Caco-2 (cell line): ENCODE measurements around the gene SYTL2. TPM values are rescaled to one million over a fixed set of nuclear protein-coding genes. Genes with fewer than 3 reads are reported as not detected.

Source experiments
- BruUV-seq: library from RNA; stranded (reverse); fragments of 400-500 nt; replicated peaks from 2 replicates; lab custom pipeline; 2021; lab: Mats Ljungman, UMichigan
- CTCF ChIA-PET: fragments of 300-600 bp; sonication (Branson Sonifier 250); formaldehyde crosslinking; loops from one replicate; lab custom pipeline; 2022; ENCODE audit warnings: antibody characterized with exemption; lab: Charles Lee
- POLR2A ChIA-PET: fragments of 300-600 bp; sonication (Branson Sonifier 250); formaldehyde crosslinking; loops from one replicate; lab custom pipeline; 2022; ENCODE audit warnings: antibody characterized with exemption; lab: Charles Lee
- DNase-seq, 2 experiments: peaks; one replicate each; pipeline versions ENCODE4 v3.0.0 to v3.0.0-alpha.2; 2020 to 2022
- H3K27me3 ChIP-seq: replicated peaks from 2 replicates; pipeline ENCODE4 v1.6.0; 2011; ENCODE audit warnings: low read length; ENCODE audit not compliant: control insufficient read depth, insufficient read depth
- H3K36me3 ChIP-seq: 2 replicates; pipeline ENCODE4 v1.5.1; 2011; ENCODE audit warnings: low read length; ENCODE audit not compliant: control insufficient read depth, insufficient read depth
- H3K4me1 ChIP-seq: fragments of 250-450 bp; sonication (Bioruptor Pico); 2 replicates; pipeline ENCODE4 v1.5.1; 2020; ENCODE audit warnings: mild to moderate bottlenecking
- H3K4me3 ChIP-seq: 2 replicates; pipeline ENCODE4 v1.5.1; 2011; ENCODE audit warnings: low read depth, mild to moderate bottlenecking, control low read depth, low read length
- H3K9me3 ChIP-seq: fragments of 250-450 bp; sonication (Bioruptor Pico); 2 replicates; pipeline ENCODE4 v1.5.1; 2020; ENCODE audit warnings: mild to moderate bottlenecking, moderate library complexity
- H3K27ac Mint-ChIP-seq: one replicate; pipeline ENCODE4 v1.8.0; 2022; ENCODE audit warnings: mixed read lengths; ENCODE audit not compliant: unreplicated experiment
- H3K27me3 Mint-ChIP-seq: one replicate; pipeline ENCODE4 v1.8.0; 2022; ENCODE audit warnings: mixed read lengths; ENCODE audit not compliant: insufficient read depth, unreplicated experiment
- H3K36me3 Mint-ChIP-seq: one replicate; pipeline ENCODE4 v1.8.0; 2022; ENCODE audit warnings: mild to moderate bottlenecking, mixed read lengths; ENCODE audit not compliant: insufficient read depth, unreplicated experiment
- H3K4me1 Mint-ChIP-seq: one replicate; pipeline ENCODE4 v1.8.0; 2022; ENCODE audit warnings: low read depth, mixed read lengths; ENCODE audit not compliant: unreplicated experiment
- H3K4me3 Mint-ChIP-seq: one replicate; pipeline ENCODE4 v1.8.0; 2022; ENCODE audit warnings: mild to moderate bottlenecking, moderate library complexity, mixed read lengths; ENCODE audit not compliant: unreplicated experiment
- H3K9me3 Mint-ChIP-seq: one replicate; pipeline ENCODE4 v1.8.0; 2022; ENCODE audit warnings: mixed read lengths; ENCODE audit not compliant: unreplicated experiment
- CTCF ChIP-seq, 2 experiments: fragments of 200-600 bp in 1 of 2; IDR thresholded peaks; 1 replicate in 1 of 2; 2 replicates in 1 of 2; pipeline versions ENCODE4 v1.5.1 to v1.8.0; 2011 to 2022; ENCODE audit warnings: antibody characterized with exemption in 1 of 2, control low read depth in 1 of 2, inconsistent platforms in 1 of 2, low read depth in 1 of 2, low read length in 1 of 2, mild to moderate bottlenecking in 1 of 2, moderate library complexity in 1 of 2; ENCODE audit not compliant: insufficient read depth in 1 of 2, severe bottlenecking in 1 of 2, unreplicated experiment in 1 of 2
- intact Hi-C: fragments of 100-400 bp; cut with micrococcal nuclease; formaldehyde crosslinking; loops from one replicate; pipeline ENCODE4 v1.10.0; 2022; ENCODE audit not compliant: unreplicated experiment
- total RNA-seq: library from RNA; stranded (reverse); gene quantifications from 2 replicates; pipeline ENCODE4 v1.2.3, GENCODE V29; 2022

The SYTL2 gene
- total RNA-seq, 1 experiment from 2014 or later, result 110 TPM

GRCh38 chr11:85663080-85663752 lies 147.7 kb downstream of the SYTL2 start:
- Histone ChIP-seq H3K4me3 (peak overlapping the region; percentile 91), H3K4me1 (peaks cover 9% of the 10 kb centered on the region; the same call in 1 of the 2 replicates), H3K9me3 (no peaks in the 10 kb centered on the region), H3K36me3 (peaks cover 4% of the 10 kb centered on the region), H3K27me3 (no peaks in the 10 kb centered on the region)
- no peak for TF ChIP-seq CTCF (IDR thresholded peaks at IDR 0.05; ENCODE audit: insufficient read depth in 1 of 2, low read depth in 1 of 2, low read length in 1 of 2, severe bottlenecking in 1 of 2, unreplicated experiment in 1 of 2)
- peak overlapping the region; percentile 87 for H3K27ac Mint-ChIP-seq
- BruUV-seq, result TSS peak; percentile 27
- H3K9me3 Mint-ChIP-seq, result no peaks in the 10 kb centered on the region
- no peaks in the 10 kb centered on the region for H3K27me3 Mint-ChIP-seq
- H3K36me3 Mint-ChIP-seq, result peaks cover 68% of the 10 kb centered on the region
- peak overlapping the region; percentile 91 for H3K4me3 Mint-ChIP-seq
- CTCF ChIA-PET, result interaction anchor here (1.0 to 2.7 kb wide), 6 partner anchors 13 to 163 kb away, joined by 3 to 13 read pairs (median 4); partner anchors contain the start of genes DLG2, TMEM126A and TMEM126B
- POLR2A ChIA-PET, result interaction anchor here (0.7 to 2.1 kb wide), 5 partner anchors 9 to 146 kb away, joined by 3 to 16 read pairs (median 3); partner anchors contain the start of gene TMEM126B
- intact Hi-C loops, result loop anchor here (10.0 kb wide), 2 partner anchors 582 to 642 kb away; partner anchors contain the start of genes EED and HIKESHI
- DNase-seq, result no peak
- H3K4me1 Mint-ChIP-seq, result peaks cover 29% of the 10 kb centered on the region

GRCh38 chr11:85661972-85662664 lies 148.8 kb downstream of the SYTL2 start:
- peaks cover 4% of the 10 kb centered on the region for H3K36me3 ChIP-seq
- no peaks in the 10 kb centered on the region for H3K9me3 Mint-ChIP-seq
- no peak overlapping the region for H3K27ac Mint-ChIP-seq
- no peaks in the 10 kb centered on the region for H3K9me3 ChIP-seq
- H3K36me3 Mint-ChIP-seq, result peaks cover 79% of the 10 kb centered on the region
- peak overlapping the region; percentile 91 for H3K4me3 Mint-ChIP-seq
- peaks cover 29% of the 10 kb centered on the region for H3K4me1 Mint-ChIP-seq
- peaks cover 9% of the 10 kb centered on the region; the same call in 1 of the 2 replicates for H3K4me1 ChIP-seq
- peak overlapping the region; percentile 91 for H3K4me3 ChIP-seq
- H3K27me3 Mint-ChIP-seq, result no peaks in the 10 kb centered on the region
- no TSS peak for BruUV-seq
- ChIA-PET POLR2A (no interaction called here), CTCF (no interaction called here)
- no peak for DNase-seq
- H3K27me3 ChIP-seq, result no peaks in the 10 kb centered on the region
- intact Hi-C loops, result loop anchor here (10.0 kb wide), 2 partner anchors 583 to 643 kb away; partner anchors contain the start of genes EED and HIKESHI
- TF ChIP-seq CTCF (IDR thresholded peaks at IDR 0.05; ENCODE audit: insufficient read depth in 1 of 2, low read depth in 1 of 2, low read length in 1 of 2, severe bottlenecking in 1 of 2, unreplicated experiment in 1 of 2), result no peak

- intact Hi-C loops, result no loop called here
- no peaks in the 10 kb centered on the region for H3K9me3 Mint-ChIP-seq
- Histone ChIP-seq H3K4me1 (peaks cover 6% of the 10 kb centered on the region; the same call in 1 of the 2 replicates), H3K9me3 (no peaks in the 10 kb centered on the region), H3K36me3 (peaks cover 2% of the 10 kb centered on the region; the same call in 1 of the 2 replicates), H3K4me3 (no peak overlapping the region), H3K27me3 (no peaks in the 10 kb centered on the region)
- H3K27ac Mint-ChIP-seq, result no peak overlapping the region
- peaks cover 30% of the 10 kb centered on the region for H3K4me1 Mint-ChIP-seq
- POLR2A ChIA-PET, result no interaction called here
- no peak for DNase-seq
- H3K4me3 Mint-ChIP-seq, result no peak overlapping the region
- CTCF ChIA-PET, result no interaction called here
- BruUV-seq, result no TSS peak
- H3K27me3 Mint-ChIP-seq, result no peaks in the 10 kb centered on the region
- peaks cover 82% of the 10 kb centered on the region for H3K36me3 Mint-ChIP-seq
- TF ChIP-seq CTCF (IDR thresholded peaks at IDR 0.05; ENCODE audit: insufficient read depth in 1 of 2, low read depth in 1 of 2, low read length in 1 of 2, severe bottlenecking in 1 of 2, unreplicated experiment in 1 of 2), result no peak
Observed at GRCh38 chr11:85658180-85658579, 152.8 kb downstream of the SYTL2 start.
